ENCODE measurements around the gene DLK1. TPM values are rescaled to one million over a fixed set of nuclear protein-coding genes. Genes with fewer than 3 reads are reported as not detected.
A peak's percentile ranks its signal among the peaks of the same experiment; 100 is the strongest.

DLK1 gene
- total and polyA plus RNA-seq, 11 donors = 1.4 to 52.4 (median 9.3) TPM

GRCh38 chr14:100771121-100771800 is 44.6 kb downstream of the DLK1 start:
- H3K36me3 ChIP-seq = no peaks in the 10 kb centered on the region
- TF ChIP-seq, protein P1, sequence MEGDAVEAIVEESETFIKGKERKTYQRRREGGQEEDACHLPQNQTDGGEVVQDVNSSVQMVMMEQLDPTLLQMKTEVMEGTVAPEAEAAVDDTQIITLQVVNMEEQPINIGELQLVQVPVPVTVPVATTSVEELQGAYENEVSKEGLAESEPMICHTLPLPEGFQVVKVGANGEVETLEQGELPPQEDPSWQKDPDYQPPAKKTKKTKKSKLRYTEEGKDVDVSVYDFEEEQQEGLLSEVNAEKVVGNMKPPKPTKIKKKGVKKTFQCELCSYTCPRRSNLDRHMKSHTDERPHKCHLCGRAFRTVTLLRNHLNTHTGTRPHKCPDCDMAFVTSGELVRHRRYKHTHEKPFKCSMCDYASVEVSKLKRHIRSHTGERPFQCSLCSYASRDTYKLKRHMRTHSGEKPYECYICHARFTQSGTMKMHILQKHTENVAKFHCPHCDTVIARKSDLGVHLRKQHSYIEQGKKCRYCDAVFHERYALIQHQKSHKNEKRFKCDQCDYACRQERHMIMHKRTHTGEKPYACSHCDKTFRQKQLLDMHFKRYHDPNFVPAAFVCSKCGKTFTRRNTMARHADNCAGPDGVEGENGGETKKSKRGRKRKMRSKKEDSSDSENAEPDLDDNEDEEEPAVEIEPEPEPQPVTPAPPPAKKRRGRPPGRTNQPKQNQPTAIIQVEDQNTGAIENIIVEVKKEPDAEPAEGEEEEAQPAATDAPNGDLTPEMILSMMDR (IDR thresholded peaks at IDR 0.05) = no peak
- no peak for TF ChIP-seq POLR2A (IDR thresholded peaks at IDR 0.05)
- intact Hi-C loops (cut with DNase I) = no loop called here
- peaks cover 0 to 5% (median 0%) of the 10 kb centered on the region in 12 donors for H3K9me3 ChIP-seq
- peak in 1 of 5 donors; percentile 20 for DNase-seq
- no peak for ATAC-seq
- no peak overlapping the region for H3K27ac ChIP-seq
- H3K4me3 ChIP-seq = no peak overlapping the region
- H3K27me3 ChIP-seq = peaks cover 0 to 13% (median 0%) of the 10 kb centered on the region in 9 donors
- H3K4me1 ChIP-seq = no peaks in the 10 kb centered on the region
- 52 to 60% (median 59%) methylated on average over 13 of the region's 13 CpGs for WGBS, 4 donors

- H3K4me3 ChIP-seq = no peak overlapping the region
- peaks cover 0 to 13% (median 0%) of the 10 kb centered on the region in 9 donors for H3K27me3 ChIP-seq
- H3K36me3 ChIP-seq = no peaks in the 10 kb centered on the region
- 79 to 89% (median 82%) methylated on average over 9 of the region's 9 CpGs for WGBS, 4 donors
- no peaks in the 10 kb centered on the region for H3K4me1 ChIP-seq
- intact Hi-C loops (cut with DNase I) = no loop called here
- no peak overlapping the region for H3K27ac ChIP-seq
- H3K9me3 ChIP-seq = peaks cover 0 to 5% (median 0%) of the 10 kb centered on the region in 12 donors
- ATAC-seq = no peak
- no peak for TF ChIP-seq POLR2A (IDR thresholded peaks at IDR 0.05)
- TF ChIP-seq, protein P1 (IDR thresholded peaks at IDR 0.05) = no peak
- DNase-seq = peak in 2 of 5 donors; percentile 3 to 32
Observed at GRCh38 chr14:100772607-100773165, 46.0 kb downstream of the DLK1 start.

GRCh38 chr14:100773331-100774163 is 46.9 kb downstream of the DLK1 start:
- Histone ChIP-seq H3K36me3 (no peaks in the 10 kb centered on the region), H3K27ac (no peak overlapping the region), H3K4me3 (no peak overlapping the region), H3K9me3 (peaks cover 0 to 5% (median 0%) of the 10 kb centered on the region in 12 donors), H3K27me3 (peaks cover 0 to 7% (median 0%) of the 10 kb centered on the region in 9 donors), H3K4me1 (no peaks in the 10 kb centered on the region)
- DNase-seq (peak in 2 of 5 donors; percentile 14 to 52), ATAC-seq (no peak)
- WGBS, 4 donors = 80 to 93% (median 90%) methylated on average over 3 to 16 of the region's 16 CpGs
- intact Hi-C loops (cut with DNase I) = no loop called here
- no peak for TF ChIP-seq POLR2A (IDR thresholded peaks at IDR 0.05)
- TF ChIP-seq, protein P1 (IDR thresholded peaks at IDR 0.05) = no peak

- no peak for TF ChIP-seq POLR2A (IDR thresholded peaks at IDR 0.05)
- TF ChIP-seq, protein P1 (IDR thresholded peaks at IDR 0.05) = no peak
- ATAC-seq (no peak), DNase-seq (peak in 1 of 5 donors; percentile 28)
- H3K9me3 ChIP-seq = peaks cover 0 to 5% (median 0%) of the 10 kb centered on the region in 12 donors
- intact Hi-C loops (cut with DNase I) = no loop called here
- H3K4me1 ChIP-seq = no peaks in the 10 kb centered on the region
- H3K36me3 ChIP-seq = no peaks in the 10 kb centered on the region
- H3K27me3 ChIP-seq = peaks cover 0 to 6% (median 0%) of the 10 kb centered on the region in 9 donors
- no peak overlapping the region for H3K27ac ChIP-seq
- no peak overlapping the region for H3K4me3 ChIP-seq
- WGBS, 4 donors = 75 to 91% (median 87%) methylated on average over 9 of the region's 9 CpGs
Observed at GRCh38 chr14:100774164-100774537, 47.5 kb downstream of the DLK1 start.

Data from heart left ventricle (tissue), 16 donors.